Nephron progenitor cell (in vitro differentiated cells): ENCODE measurements around the gene LDLRAD4.

ENCODE experiments used
- DNase-seq: peaks from one replicate; pipeline ENCODE4 v3.0.0; 2021
- H3K27ac Mint-ChIP-seq: 2 replicates; pipeline ENCODE4 v1.8.0; 2021; ENCODE audit warnings: mild to moderate bottlenecking, moderate library complexity, mixed read lengths
- H3K27me3 Mint-ChIP-seq: 2 replicates; pipeline ENCODE4 v1.8.0; 2021; ENCODE audit warnings: mild to moderate bottlenecking, low read depth, mixed read lengths; ENCODE audit not compliant: poor library complexity
- H3K36me3 Mint-ChIP-seq: 2 replicates; pipeline ENCODE4 v1.8.0; 2021; ENCODE audit warnings: low read depth, mixed read lengths
- H3K4me1 Mint-ChIP-seq: 2 replicates; pipeline ENCODE4 v1.8.0; 2021; ENCODE audit warnings: mixed read lengths
- H3K4me3 Mint-ChIP-seq: 2 replicates; pipeline ENCODE4 v1.8.0; 2021; ENCODE audit warnings: mild to moderate bottlenecking, moderate library complexity, mixed read lengths
- H3K9me3 Mint-ChIP-seq: 2 replicates; pipeline ENCODE4 v1.8.0; 2021; ENCODE audit warnings: mild to moderate bottlenecking, moderate library complexity, mixed read lengths
- CTCF ChIP-seq: fragments of 200-600 bp; sonication (generic); IDR thresholded peaks from 2 replicates; pipeline ENCODE4 v1.5.0; 2021; ENCODE audit warnings: antibody characterized with exemption

LDLRAD4 gene

GRCh38 chr18:13232971-13233786 is 14.6 kb downstream of the LDLRAD4 start:
- H3K4me1 Mint-ChIP-seq = peaks cover 14% of the 10 kb centered on the region
- H3K4me3 Mint-ChIP-seq = no peak overlapping the region
- TF ChIP-seq CTCF = no peak
- H3K27ac Mint-ChIP-seq = no peak overlapping the region
- H3K9me3 Mint-ChIP-seq = no peaks in the 10 kb centered on the region
- H3K36me3 Mint-ChIP-seq = no peaks in the 10 kb centered on the region
- peaks cover 15% of the 10 kb centered on the region for H3K27me3 Mint-ChIP-seq
- no peak for DNase-seq

- no peak overlapping the region for H3K27ac Mint-ChIP-seq
- no peak for TF ChIP-seq CTCF
- H3K4me3 Mint-ChIP-seq = no peak overlapping the region
- H3K9me3 Mint-ChIP-seq = no peaks in the 10 kb centered on the region
- no peak for DNase-seq
- H3K27me3 Mint-ChIP-seq = peaks cover 14% of the 10 kb centered on the region
- no peaks in the 10 kb centered on the region for H3K36me3 Mint-ChIP-seq
- peaks cover 14% of the 10 kb centered on the region for H3K4me1 Mint-ChIP-seq
Observed at GRCh38 chr18:13233787-13234783, 15.5 kb downstream of the LDLRAD4 start.

- H3K9me3 Mint-ChIP-seq = no peaks in the 10 kb centered on the region
- TF ChIP-seq CTCF = no peak
- H3K27me3 Mint-ChIP-seq = peaks cover 14% of the 10 kb centered on the region
- no peak overlapping the region for H3K27ac Mint-ChIP-seq
- peaks cover 14% of the 10 kb centered on the region for H3K4me1 Mint-ChIP-seq
- H3K36me3 Mint-ChIP-seq = no peaks in the 10 kb centered on the region
- H3K4me3 Mint-ChIP-seq = no peak overlapping the region
- DNase-seq = no peak
Observed at GRCh38 chr18:13235421-13235831, 16.9 kb downstream of the LDLRAD4 start.

- H3K27me3 Mint-ChIP-seq = peaks cover 14% of the 10 kb centered on the region
- H3K36me3 Mint-ChIP-seq = no peaks in the 10 kb centered on the region
- no peak overlapping the region for H3K27ac Mint-ChIP-seq
- no peak for DNase-seq
- TF ChIP-seq CTCF = no peak
- H3K4me3 Mint-ChIP-seq = no peak overlapping the region
- no peaks in the 10 kb centered on the region for H3K9me3 Mint-ChIP-seq
- peaks cover 10% of the 10 kb centered on the region for H3K4me1 Mint-ChIP-seq
Observed at GRCh38 chr18:13235981-13236380, 17.4 kb downstream of the LDLRAD4 start.

GRCh38 chr18:13236411-13236810 is 17.9 kb downstream of the LDLRAD4 start:
- H3K4me1 Mint-ChIP-seq = peaks cover 8% of the 10 kb centered on the region

More at GRCh38 chr18:13236411-13236810, 17.9 kb downstream of the LDLRAD4 start:
- DNase-seq = no peak
- peaks cover 14% of the 10 kb centered on the region for H3K27me3 Mint-ChIP-seq
- H3K36me3 Mint-ChIP-seq = no peaks in the 10 kb centered on the region
- H3K4me3 Mint-ChIP-seq = no peak overlapping the region
- no peaks in the 10 kb centered on the region for H3K9me3 Mint-ChIP-seq
- H3K27ac Mint-ChIP-seq = no peak overlapping the region
- TF ChIP-seq CTCF = no peak
